ENCODE data around the gene FIGN. TPM values are rescaled to one million over a fixed set of nuclear protein-coding genes. Genes with fewer than 3 reads are reported as not detected.

Gene FIGN
- total RNA-seq, 4 donors from 2014 or later: 3.7 to 14.1 (median 11.6) TPM

GRCh38 chr2:163773276-163773675 lies 37.5 kb upstream of the FIGN start:
- TF ChIP-seq CTCF (IDR thresholded peaks at IDR 0.05; ENCODE audit: low read depth): no peak

GRCh38 chr2:163771596-163771995 lies 35.8 kb upstream of the FIGN start:
- no peak for TF ChIP-seq CTCF (IDR thresholded peaks at IDR 0.05; ENCODE audit: low read depth)

GRCh38 chr2:163768881-163769695 lies 33.3 kb upstream of the FIGN start:
- TF ChIP-seq CTCF (IDR thresholded peaks at IDR 0.05; ENCODE audit: low read depth): no peak

GRCh38 chr2:163767097-163767496 lies 31.3 kb upstream of the FIGN start:
- TF ChIP-seq CTCF (IDR thresholded peaks at IDR 0.05; ENCODE audit: low read depth): no peak

- no peak for TF ChIP-seq CTCF (IDR thresholded peaks at IDR 0.05; ENCODE audit: low read depth)
Observed at GRCh38 chr2:163764566-163764965, 28.8 kb upstream of the FIGN start.

GRCh38 chr2:163759013-163759412 lies 23.2 kb upstream of the FIGN start:
- TF ChIP-seq CTCF (IDR thresholded peaks at IDR 0.05; ENCODE audit: low read depth): no peak

GRCh38 chr2:163757814-163758213 lies 22.0 kb upstream of the FIGN start:
- TF ChIP-seq CTCF (IDR thresholded peaks at IDR 0.05; ENCODE audit: low read depth): no peak
